ENCODE results near the gene IRGC. TPM values are rescaled to one million over a fixed set of nuclear protein-coding genes. Genes with fewer than 3 reads are reported as not detected.

IRGC gene
- polyA plus RNA-seq, 4 donors, result 0.04 TPM; not detected in 3

DNA sequence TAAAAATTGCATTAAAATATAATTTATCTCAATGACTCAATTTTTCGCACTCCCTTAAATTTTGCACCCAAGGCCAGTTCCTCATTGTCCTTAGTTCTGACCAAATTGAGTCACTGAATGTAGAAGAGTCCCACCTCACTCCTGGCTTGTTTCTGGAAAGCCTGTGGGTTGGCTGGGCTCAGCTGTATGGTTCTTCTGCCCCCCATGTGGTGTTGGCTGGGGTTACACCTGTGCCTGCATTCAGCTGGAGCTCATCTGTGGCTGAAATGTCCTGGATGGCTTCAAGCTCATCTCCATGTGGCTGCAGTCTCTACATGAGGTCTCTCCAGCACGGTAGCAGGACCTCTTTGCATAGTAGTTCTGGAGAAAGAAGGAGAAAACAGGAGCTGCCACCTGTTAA lies 7.2 kb upstream of the IRGC start:
- no peaks in the 10 kb centered on the region for H3K4me1 ChIP-seq (ENCODE audit: control insufficient read depth in 3 of 3, insufficient read depth in 2 of 3, low read depth in 1 of 3, low read length in 2 of 3)
- FAIRE-seq, result no peak
- WGBS, 3 donors, result 59 to 75% (median 70%) methylated on average over 2 of the region's 2 CpGs
- DNase-seq, result no peak
- peaks cover 0 to 2% (median 0%) of the 10 kb centered on the region in 3 donors for H3K27me3 ChIP-seq (ENCODE audit: control insufficient read depth in 3 of 3, insufficient read depth in 3 of 3, low read length in 3 of 3)
- no peak overlapping the region for H3K4me3 ChIP-seq (ENCODE audit: low read depth in 1 of 3, low read length in 3 of 3)
- H3K27ac ChIP-seq (ENCODE audit: low read depth in 1 of 3, low read length in 2 of 3), result no peak overlapping the region
- no peaks in the 10 kb centered on the region for H3K36me3 ChIP-seq (ENCODE audit: control insufficient read depth in 3 of 3, insufficient read depth in 2 of 3, low read depth in 1 of 3, low read length in 3 of 3)
- H3K9me3 ChIP-seq (ENCODE audit: control insufficient read depth in 2 of 2, insufficient read depth in 1 of 2, low read depth in 1 of 2, low read length in 1 of 2), result peaks cover 2 to 11% of the 10 kb centered on the region in 2 donors

DNA sequence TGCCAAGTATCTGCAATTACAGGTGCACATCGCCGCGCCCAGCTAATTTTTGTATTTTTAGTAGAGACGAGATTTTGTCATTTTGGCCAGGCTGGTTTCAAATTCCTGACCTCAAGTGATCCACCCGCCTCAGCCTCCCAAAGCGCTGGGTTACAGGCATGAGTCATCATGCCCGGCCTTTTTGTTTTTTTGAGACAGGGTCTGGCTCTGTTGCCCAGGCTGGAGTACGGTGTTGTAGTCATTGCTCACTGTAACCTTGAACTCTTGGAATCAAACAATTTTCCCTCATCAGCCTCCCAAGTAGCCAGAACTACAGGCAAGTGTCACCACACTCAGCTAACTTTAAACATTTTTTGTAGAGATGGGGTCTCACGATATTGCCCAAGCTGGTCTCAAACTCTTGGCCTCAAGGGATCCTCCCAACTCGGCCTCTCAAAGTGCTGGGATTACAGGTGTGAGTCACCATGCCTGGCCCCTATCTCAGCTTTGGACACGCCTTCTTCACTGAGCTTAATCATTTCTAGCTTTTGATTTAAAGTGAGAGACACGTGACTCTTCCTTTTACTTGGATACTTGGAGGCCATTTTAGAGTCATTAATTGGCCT lies 4.0 kb upstream of the IRGC start:
- Histone ChIP-seq H3K4me3 (ENCODE audit: low read depth in 1 of 3, low read length in 3 of 3) (no peak overlapping the region), H3K27me3 (ENCODE audit: control insufficient read depth in 3 of 3, insufficient read depth in 3 of 3, low read length in 3 of 3) (peaks cover 0 to 2% (median 0%) of the 10 kb centered on the region in 3 donors), H3K36me3 (ENCODE audit: control insufficient read depth in 3 of 3, insufficient read depth in 2 of 3, low read depth in 1 of 3, low read length in 3 of 3) (no peaks in the 10 kb centered on the region), H3K9me3 (ENCODE audit: control insufficient read depth in 2 of 2, insufficient read depth in 1 of 2, low read depth in 1 of 2, low read length in 1 of 2) (peaks cover 2 to 11% of the 10 kb centered on the region in 2 donors), H3K27ac (ENCODE audit: low read depth in 1 of 3, low read length in 2 of 3) (no peak overlapping the region), H3K4me1 (ENCODE audit: control insufficient read depth in 3 of 3, insufficient read depth in 2 of 3, low read depth in 1 of 3, low read length in 2 of 3) (no peaks in the 10 kb centered on the region)
- DNase-seq, result peak in 1 of 2 donors; percentile 72
- FAIRE-seq, result no peak
- WGBS, 3 donors, result 52 to 72% (median 53%) methylated on average over 12 of the region's 12 CpGs

DNA sequence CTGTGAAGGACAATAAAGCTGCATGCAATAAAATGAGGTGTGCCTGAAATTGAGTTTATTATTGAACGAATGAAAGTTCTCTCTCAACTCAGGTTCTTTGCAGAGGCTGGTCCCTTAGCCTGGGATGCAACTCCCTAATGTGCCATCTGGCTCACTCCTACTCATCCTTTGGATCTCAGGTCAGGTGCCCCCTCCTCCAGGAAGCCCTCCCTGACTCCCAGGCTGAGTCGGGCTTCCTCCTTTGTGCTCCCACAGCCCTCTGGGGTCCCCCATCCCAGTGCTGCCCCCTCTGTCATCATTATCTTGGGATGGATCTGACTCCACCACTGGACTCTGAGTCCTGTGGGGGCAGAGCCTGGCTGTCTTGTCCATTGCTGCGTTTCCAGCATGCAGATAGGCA lies 2.7 kb upstream of the IRGC start:
- H3K9me3 ChIP-seq (ENCODE audit: control insufficient read depth in 2 of 2, insufficient read depth in 1 of 2, low read depth in 1 of 2, low read length in 1 of 2), result peaks cover 2 to 10% of the 10 kb centered on the region in 2 donors
- no peak overlapping the region for H3K4me3 ChIP-seq (ENCODE audit: low read depth in 1 of 3, low read length in 3 of 3)
- WGBS, 3 donors, result 51 to 70% (median 54%) methylated on average over 3 of the region's 3 CpGs
- H3K4me1 ChIP-seq (ENCODE audit: control insufficient read depth in 3 of 3, insufficient read depth in 2 of 3, low read depth in 1 of 3, low read length in 2 of 3), result no peaks in the 10 kb centered on the region
- no peaks in the 10 kb centered on the region for H3K36me3 ChIP-seq (ENCODE audit: control insufficient read depth in 3 of 3, insufficient read depth in 2 of 3, low read depth in 1 of 3, low read length in 3 of 3)
- no peak for FAIRE-seq
- H3K27ac ChIP-seq (ENCODE audit: low read depth in 1 of 3, low read length in 2 of 3), result no peak overlapping the region
- DNase-seq, result no peak
- H3K27me3 ChIP-seq (ENCODE audit: control insufficient read depth in 3 of 3, insufficient read depth in 3 of 3, low read length in 3 of 3), result peaks cover 0 to 2% (median 0%) of the 10 kb centered on the region in 3 donors

DNA sequence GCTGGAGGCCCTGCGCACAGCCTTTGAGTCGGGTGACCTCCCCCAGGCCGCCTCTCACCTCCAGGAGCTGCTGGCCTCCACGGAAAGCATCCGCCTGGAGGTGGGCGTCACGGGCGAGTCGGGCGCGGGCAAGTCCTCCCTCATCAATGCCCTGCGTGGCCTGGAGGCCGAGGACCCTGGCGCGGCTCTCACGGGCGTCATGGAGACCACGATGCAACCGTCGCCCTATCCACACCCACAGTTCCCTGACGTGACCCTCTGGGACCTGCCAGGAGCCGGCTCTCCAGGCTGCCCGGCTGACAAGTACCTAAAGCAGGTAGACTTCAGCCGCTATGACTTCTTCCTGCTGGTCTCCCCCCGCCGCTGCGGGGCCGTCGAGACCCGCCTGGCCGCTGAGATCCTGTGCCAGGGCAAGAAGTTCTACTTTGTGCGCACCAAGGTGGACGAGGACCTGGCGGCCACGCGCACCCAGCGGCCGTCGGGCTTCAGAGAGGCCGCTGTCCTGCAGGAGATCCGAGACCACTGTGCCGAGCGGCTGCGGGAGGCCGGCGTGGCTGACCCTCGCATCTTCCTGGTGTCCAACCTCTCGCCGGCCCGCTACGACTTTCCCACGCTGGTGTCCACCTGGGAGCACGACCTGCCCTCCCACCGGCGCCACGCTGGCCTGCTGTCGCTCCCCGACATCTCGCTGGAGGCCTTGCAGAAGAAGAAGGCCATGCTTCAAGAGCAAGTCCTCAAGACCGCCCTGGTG lies 2.9 kb downstream of the IRGC start:
- FAIRE-seq, result no peak

DNA sequence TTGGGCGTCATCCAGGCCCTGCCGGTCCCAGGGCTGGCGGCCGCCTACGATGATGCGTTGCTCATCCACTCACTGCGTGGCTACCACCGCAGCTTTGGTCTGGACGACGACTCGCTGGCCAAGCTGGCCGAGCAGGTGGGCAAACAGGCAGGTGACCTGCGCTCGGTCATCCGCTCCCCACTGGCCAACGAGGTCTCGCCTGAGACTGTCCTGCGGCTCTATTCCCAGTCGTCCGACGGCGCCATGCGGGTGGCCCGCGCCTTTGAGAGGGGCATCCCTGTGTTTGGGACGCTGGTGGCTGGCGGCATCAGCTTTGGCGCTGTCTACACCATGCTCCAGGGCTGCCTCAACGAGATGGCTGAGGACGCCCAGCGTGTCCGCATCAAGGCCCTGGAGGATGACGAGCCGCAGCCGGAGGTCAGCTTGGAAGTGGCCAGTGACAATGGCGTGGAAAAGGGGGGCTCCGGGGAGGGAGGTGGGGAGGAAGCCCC lies 3.5 kb downstream of the IRGC start:
- DNase-seq (no peak), FAIRE-seq (no peak)
- Histone ChIP-seq H3K9me3 (ENCODE audit: control insufficient read depth in 2 of 2, insufficient read depth in 1 of 2, low read depth in 1 of 2, low read length in 1 of 2) (no peaks in the 10 kb centered on the region), H3K4me3 (ENCODE audit: low read depth in 1 of 3, low read length in 3 of 3) (no peak overlapping the region), H3K27me3 (ENCODE audit: control insufficient read depth in 3 of 3, insufficient read depth in 3 of 3, low read length in 3 of 3) (no peaks in the 10 kb centered on the region), H3K27ac (ENCODE audit: low read depth in 1 of 3, low read length in 2 of 3) (no peak overlapping the region), H3K36me3 (ENCODE audit: control insufficient read depth in 3 of 3, insufficient read depth in 2 of 3, low read depth in 1 of 3, low read length in 3 of 3) (no peaks in the 10 kb centered on the region), H3K4me1 (ENCODE audit: control insufficient read depth in 3 of 3, insufficient read depth in 2 of 3, low read depth in 1 of 3, low read length in 2 of 3) (no peaks in the 10 kb centered on the region)
- WGBS, 3 donors, result 93 to 95% (median 93%) methylated on average over 37 of the region's 37 CpGs

More for the DNA sequence above, 2.9 kb downstream of the IRGC start:
- no peaks in the 10 kb centered on the region for H3K27me3 ChIP-seq (ENCODE audit: control insufficient read depth in 3 of 3, insufficient read depth in 3 of 3, low read length in 3 of 3)
- H3K4me3 ChIP-seq (ENCODE audit: low read depth in 1 of 3, low read length in 3 of 3), result no peak overlapping the region
- no peaks in the 10 kb centered on the region for H3K4me1 ChIP-seq (ENCODE audit: control insufficient read depth in 3 of 3, insufficient read depth in 2 of 3, low read depth in 1 of 3, low read length in 2 of 3)
- no peaks in the 10 kb centered on the region for H3K9me3 ChIP-seq (ENCODE audit: control insufficient read depth in 2 of 2, insufficient read depth in 1 of 2, low read depth in 1 of 2, low read length in 1 of 2)
- no peaks in the 10 kb centered on the region for H3K36me3 ChIP-seq (ENCODE audit: control insufficient read depth in 3 of 3, insufficient read depth in 2 of 3, low read depth in 1 of 3, low read length in 3 of 3)
- no peak overlapping the region for H3K27ac ChIP-seq (ENCODE audit: low read depth in 1 of 3, low read length in 2 of 3)
- DNase-seq, result no peak
- WGBS, 3 donors, result 93 to 94% (median 93%) methylated on average over 50 to 60 of the region's 60 CpGs

DNA sequence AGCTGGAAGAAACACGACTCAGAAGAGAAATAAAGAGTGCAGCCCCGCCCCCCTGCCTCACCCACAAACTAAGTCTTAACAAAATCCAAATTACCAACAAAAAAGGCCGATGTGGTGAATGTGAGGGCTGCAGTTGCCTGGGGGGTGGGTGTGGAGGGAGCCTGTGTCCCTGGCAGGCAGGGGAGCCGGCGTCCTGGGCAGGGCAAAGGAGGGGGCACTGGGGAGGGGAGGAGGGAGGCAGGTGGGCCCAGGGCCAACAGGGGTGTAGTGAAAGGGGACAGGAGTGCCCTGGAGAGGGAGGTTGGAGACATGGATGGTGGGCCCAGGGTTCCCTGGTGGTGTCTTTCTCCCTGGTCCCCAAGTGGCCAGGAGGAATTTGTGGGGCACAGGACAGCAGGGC lies 4.0 kb downstream of the IRGC start:
- no peak overlapping the region for H3K27ac ChIP-seq (ENCODE audit: low read depth in 1 of 3, low read length in 2 of 3)
- H3K27me3 ChIP-seq (ENCODE audit: control insufficient read depth in 3 of 3, insufficient read depth in 3 of 3, low read length in 3 of 3), result no peaks in the 10 kb centered on the region
- H3K9me3 ChIP-seq (ENCODE audit: control insufficient read depth in 2 of 2, insufficient read depth in 1 of 2, low read depth in 1 of 2, low read length in 1 of 2), result no peaks in the 10 kb centered on the region
- no peaks in the 10 kb centered on the region for H3K36me3 ChIP-seq (ENCODE audit: control insufficient read depth in 3 of 3, insufficient read depth in 2 of 3, low read depth in 1 of 3, low read length in 3 of 3)
- 64 to 75% (median 70%) methylated on average over 4 to 5 of the region's 5 CpGs for WGBS, 3 donors
- H3K4me1 ChIP-seq (ENCODE audit: control insufficient read depth in 3 of 3, insufficient read depth in 2 of 3, low read depth in 1 of 3, low read length in 2 of 3), result no peaks in the 10 kb centered on the region
- DNase-seq (no peak), FAIRE-seq (no peak)
- H3K4me3 ChIP-seq (ENCODE audit: low read depth in 1 of 3, low read length in 3 of 3), result no peak overlapping the region

DNA sequence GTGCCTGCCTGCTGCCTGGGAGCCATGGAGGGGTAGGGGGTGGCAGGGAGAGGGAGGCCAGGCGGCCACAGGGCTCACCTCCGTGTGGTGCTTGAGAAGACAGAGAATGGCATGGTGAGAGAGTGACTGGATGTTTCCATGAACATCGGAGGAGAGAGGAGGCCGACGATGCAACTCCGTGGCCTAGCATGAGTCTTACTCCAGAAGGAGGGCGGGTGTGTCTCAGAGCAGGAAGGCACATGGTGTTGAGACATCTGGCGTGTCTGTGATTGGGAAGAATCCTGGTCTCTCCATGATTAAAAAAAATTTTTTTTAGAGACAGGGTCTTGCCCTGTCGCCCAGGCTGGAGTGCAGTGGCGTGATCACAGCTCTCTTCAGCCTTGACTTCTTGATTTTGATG lies 5.1 kb downstream of the IRGC start:
- DNase-seq, result no peak
- no peaks in the 10 kb centered on the region for H3K36me3 ChIP-seq (ENCODE audit: control insufficient read depth in 3 of 3, insufficient read depth in 2 of 3, low read depth in 1 of 3, low read length in 3 of 3)
- H3K27me3 ChIP-seq (ENCODE audit: control insufficient read depth in 3 of 3, insufficient read depth in 3 of 3, low read length in 3 of 3), result no peaks in the 10 kb centered on the region
- no peak overlapping the region for H3K27ac ChIP-seq (ENCODE audit: low read depth in 1 of 3, low read length in 2 of 3)
- no peaks in the 10 kb centered on the region for H3K9me3 ChIP-seq (ENCODE audit: control insufficient read depth in 2 of 2, insufficient read depth in 1 of 2, low read depth in 1 of 2, low read length in 1 of 2)
- 77 to 89% (median 88%) methylated on average over 10 of the region's 10 CpGs for WGBS, 3 donors
- no peak overlapping the region for H3K4me3 ChIP-seq (ENCODE audit: low read depth in 1 of 3, low read length in 3 of 3)
- FAIRE-seq, result no peak
- H3K4me1 ChIP-seq (ENCODE audit: control insufficient read depth in 3 of 3, insufficient read depth in 2 of 3, low read depth in 1 of 3, low read length in 2 of 3), result no peaks in the 10 kb centered on the region

DNA sequence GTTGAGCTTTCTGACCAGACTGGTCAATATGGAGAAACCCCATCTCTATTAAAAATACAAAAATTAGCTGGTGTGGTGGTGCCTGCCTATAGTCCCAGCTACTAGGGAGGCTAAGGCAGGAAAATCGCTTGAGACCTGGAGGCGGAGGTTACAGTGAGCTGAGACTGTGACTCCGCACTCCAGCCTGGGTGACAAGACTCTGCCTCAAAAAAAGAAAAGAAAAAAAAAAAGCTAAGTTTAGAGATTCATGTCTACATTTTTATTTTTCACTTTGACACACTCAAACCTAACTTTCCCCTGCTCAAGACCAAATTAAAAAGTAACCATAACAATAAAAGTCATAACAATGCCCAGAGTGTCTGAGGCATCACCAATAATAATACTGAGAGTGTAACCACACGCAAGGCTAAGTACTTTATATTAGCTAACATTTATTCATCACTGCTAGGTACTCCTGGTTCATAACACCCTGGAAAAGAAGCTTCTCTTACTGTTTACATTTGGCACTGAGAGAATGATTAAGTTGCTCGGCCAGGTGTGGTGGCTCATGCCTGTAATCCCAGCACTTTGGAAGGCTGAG lies 5.7 kb downstream of the IRGC start:
- DNase-seq, result no peak
- no peak overlapping the region for H3K27ac ChIP-seq (ENCODE audit: low read depth in 1 of 3, low read length in 2 of 3)
- H3K4me3 ChIP-seq (ENCODE audit: low read depth in 1 of 3, low read length in 3 of 3), result no peak overlapping the region
- no peaks in the 10 kb centered on the region for H3K4me1 ChIP-seq (ENCODE audit: control insufficient read depth in 3 of 3, insufficient read depth in 2 of 3, low read depth in 1 of 3, low read length in 2 of 3)
- no peak for FAIRE-seq
- WGBS, 3 donors, result 66 to 78% (median 76%) methylated on average over 5 of the region's 5 CpGs
- H3K36me3 ChIP-seq (ENCODE audit: control insufficient read depth in 3 of 3, insufficient read depth in 2 of 3, low read depth in 1 of 3, low read length in 3 of 3), result no peaks in the 10 kb centered on the region
- H3K9me3 ChIP-seq (ENCODE audit: control insufficient read depth in 2 of 2, insufficient read depth in 1 of 2, low read depth in 1 of 2, low read length in 1 of 2), result no peaks in the 10 kb centered on the region
- no peaks in the 10 kb centered on the region for H3K27me3 ChIP-seq (ENCODE audit: control insufficient read depth in 3 of 3, insufficient read depth in 3 of 3, low read length in 3 of 3)

All from small intestine (tissue), 7 donors.